Neural cell (in vitro differentiated cells): Measurements from ENCODE around the gene HOMER2. TPM values are rescaled to one million over a fixed set of nuclear protein-coding genes. Genes with fewer than 3 reads are reported as not detected.

Source experiments
- H2AFZ ChIP-seq: fragments of 200-600, 300-800 bp; sonication (generic), shearing (Covaris generic); 2 replicates; pipeline ENCODE4 v1.6.0; 2014; ENCODE audit warnings: low read depth, mild to moderate bottlenecking, antibody characterized with exemption, low read length, moderate library complexity
- H3F3A ChIP-seq: fragments of 200-600 bp; shearing (Covaris generic); 2 replicates; pipeline ENCODE4 v1.6.1; 2016; ENCODE audit warnings: mild to moderate bottlenecking, moderate library complexity, mixed read lengths, antibody characterized with exemption, low read length; ENCODE audit not compliant: insufficient read depth, poor library complexity, severe bottlenecking
- H3K27ac ChIP-seq: fragments of 200-600, 300-800 bp; sonication (generic), shearing (Covaris generic); 2 replicates; pipeline ENCODE4 v1.5.1; 2014; ENCODE audit warnings: mild to moderate bottlenecking, low read length, moderate library complexity
- H3K27me3 ChIP-seq: fragments of 300-800, 200-600 bp; sonication (generic), shearing (Covaris generic); 2 replicates; pipeline ENCODE4 v1.6.0; 2014; ENCODE audit warnings: mild to moderate bottlenecking, low read depth, low read length, moderate library complexity; ENCODE audit not compliant: insufficient read depth
- H3K36me3 ChIP-seq: fragments of 300-800, 200-600 bp; sonication (generic), shearing (Covaris generic); 2 replicates; pipeline ENCODE4 v1.5.1; 2014; ENCODE audit warnings: mild to moderate bottlenecking, antibody characterized with exemption, low read length, moderate library complexity; ENCODE audit not compliant: insufficient read depth
- H3K4me2 ChIP-seq: fragments of 300-800, 200-600 bp; sonication (generic), shearing (Covaris generic); 2 replicates; pipeline ENCODE4 v1.6.0; 2014; ENCODE audit warnings: mild to moderate bottlenecking, low read length
- H3K4me3 ChIP-seq: fragments of 300-800, 200-600 bp; sonication (generic), shearing (Covaris generic); 2 replicates; pipeline ENCODE4 v1.5.1; 2014; ENCODE audit warnings: mild to moderate bottlenecking, low read length, moderate library complexity
- H3K79me2 ChIP-seq: fragments of 200-600 bp; shearing (Covaris generic); replicated peaks from 2 replicates; pipeline ENCODE4 v1.6.0; 2014; ENCODE audit warnings: mild to moderate bottlenecking, low read length, moderate library complexity; ENCODE audit not compliant: insufficient read depth
- H3K9ac ChIP-seq: fragments of 300-800, 200-600 bp; sonication (generic), shearing (Covaris generic); 2 replicates; pipeline ENCODE4 v1.6.1; 2016; ENCODE audit warnings: mild to moderate bottlenecking, low read length, mixed read lengths
- H3K9me2 ChIP-seq: fragments of 200-600 bp; shearing (Covaris generic); 2 replicates; pipeline ENCODE4 v1.6.1; 2016; ENCODE audit warnings: mild to moderate bottlenecking, low read length, mixed read lengths; ENCODE audit not compliant: insufficient read depth
- H3K9me3 ChIP-seq: fragments of 200-600, 300-800 bp; sonication (generic), shearing (Covaris generic); 2 replicates; pipeline ENCODE4 v1.6.1; 2016; ENCODE audit warnings: mild to moderate bottlenecking, mixed run types, low read length, moderate library complexity, mixed read lengths
- H4K20me1 ChIP-seq: fragments of 200-600 bp; shearing (Covaris generic); 2 replicates; pipeline ENCODE4 v1.6.1; 2016; ENCODE audit warnings: mild to moderate bottlenecking, mixed run types; ENCODE audit not compliant: insufficient read depth
- CTCF ChIP-seq: fragments of 450-650 bp; IDR thresholded peaks from 2 replicates; pipeline ENCODE4 v1.5.1; 2014; ENCODE audit warnings: antibody characterized with exemption, mild to moderate bottlenecking, moderate library complexity; ENCODE audit not compliant: poor library complexity, severe bottlenecking
- EP300 ChIP-seq: fragments of 450-650 bp; conservative IDR thresholded peaks from 2 replicates; pipeline ENCODE4 v1.6.1; 2014; ENCODE audit warnings: antibody characterized with exemption, mild to moderate bottlenecking, moderate library complexity; ENCODE audit not compliant: poor library complexity, severe bottlenecking
- EZH2 ChIP-seq: fragments of 200-600, 300-800 bp; shearing (Covaris generic), sonication (generic); IDR thresholded peaks from 2 replicates; pipeline ENCODE4 v1.6.1; 2014; ENCODE audit warnings: antibody characterized with exemption, low read length, borderline replicate concordance, mild to moderate bottlenecking; ENCODE audit not compliant: insufficient read depth, poor library complexity, severe bottlenecking
- MXI1 ChIP-seq: fragments of 450-650 bp; conservative IDR thresholded peaks from 2 replicates; pipeline ENCODE4 v1.6.1; 2014; ENCODE audit warnings: antibody characterized with exemption, mild to moderate bottlenecking; ENCODE audit not compliant: poor library complexity, severe bottlenecking
- POLR2AphosphoS5 ChIP-seq: IDR thresholded peaks from 2 replicates; pipeline ENCODE4 v1.6.1; 2012
- RAD21 ChIP-seq: fragments of 450-650 bp; conservative IDR thresholded peaks from 2 replicates; pipeline ENCODE4 v1.6.1; 2014; ENCODE audit warnings: antibody characterized with exemption, mild to moderate bottlenecking, moderate library complexity
- SMC3 ChIP-seq: fragments of 450-650 bp; conservative IDR thresholded peaks from 2 replicates; pipeline ENCODE4 v1.6.1; 2014; ENCODE audit warnings: antibody characterized with exemption, mild to moderate bottlenecking, moderate library complexity; ENCODE audit not compliant: poor library complexity
- TAF1 ChIP-seq: IDR thresholded peaks from 2 replicates; pipeline ENCODE4 v1.6.1; 2012; ENCODE audit warnings: low read depth
- polyA plus RNA-seq: library from polyadenylated mRNA; depleted of rRNA; stranded (reverse); fragments of >200 nt; gene quantifications from 2 replicates; pipeline ENCODE4 v1.2.3, GENCODE V29; 2014
- TF ChIP-seq, protein P1 (sequence below): IDR thresholded peaks from 2 replicates; pipeline ENCODE4 v1.6.1; 2012; ENCODE audit warnings: borderline replicate concordance

The HOMER2 gene
- polyA plus RNA-seq, 1 donor from 2014 or later = 21.7 TPM

GRCh38 chr15:82851306-82851850, 101.1 kb downstream of the HOMER2 start:
- Histone ChIP-seq H3K79me2 (no peaks in the 10 kb centered on the region), H3K9ac (no peak overlapping the region), H3K27me3 (no peaks in the 10 kb centered on the region), H3K9me3 (no peaks in the 10 kb centered on the region), H3K4me2 (no peak overlapping the region), H2AFZ (no peak overlapping the region), H3K36me3 (no peaks in the 10 kb centered on the region), H3K4me3 (no peak overlapping the region), H4K20me1 (no peaks in the 10 kb centered on the region), H3K9me2 (no peaks in the 10 kb centered on the region), H3K27ac (no peak overlapping the region), H3F3A (no peaks in the 10 kb centered on the region)
- no peak for TF ChIP-seq MXI1
- TF ChIP-seq CTCF = no peak
- TF ChIP-seq TAF1 = no peak
- TF ChIP-seq, protein P1, sequence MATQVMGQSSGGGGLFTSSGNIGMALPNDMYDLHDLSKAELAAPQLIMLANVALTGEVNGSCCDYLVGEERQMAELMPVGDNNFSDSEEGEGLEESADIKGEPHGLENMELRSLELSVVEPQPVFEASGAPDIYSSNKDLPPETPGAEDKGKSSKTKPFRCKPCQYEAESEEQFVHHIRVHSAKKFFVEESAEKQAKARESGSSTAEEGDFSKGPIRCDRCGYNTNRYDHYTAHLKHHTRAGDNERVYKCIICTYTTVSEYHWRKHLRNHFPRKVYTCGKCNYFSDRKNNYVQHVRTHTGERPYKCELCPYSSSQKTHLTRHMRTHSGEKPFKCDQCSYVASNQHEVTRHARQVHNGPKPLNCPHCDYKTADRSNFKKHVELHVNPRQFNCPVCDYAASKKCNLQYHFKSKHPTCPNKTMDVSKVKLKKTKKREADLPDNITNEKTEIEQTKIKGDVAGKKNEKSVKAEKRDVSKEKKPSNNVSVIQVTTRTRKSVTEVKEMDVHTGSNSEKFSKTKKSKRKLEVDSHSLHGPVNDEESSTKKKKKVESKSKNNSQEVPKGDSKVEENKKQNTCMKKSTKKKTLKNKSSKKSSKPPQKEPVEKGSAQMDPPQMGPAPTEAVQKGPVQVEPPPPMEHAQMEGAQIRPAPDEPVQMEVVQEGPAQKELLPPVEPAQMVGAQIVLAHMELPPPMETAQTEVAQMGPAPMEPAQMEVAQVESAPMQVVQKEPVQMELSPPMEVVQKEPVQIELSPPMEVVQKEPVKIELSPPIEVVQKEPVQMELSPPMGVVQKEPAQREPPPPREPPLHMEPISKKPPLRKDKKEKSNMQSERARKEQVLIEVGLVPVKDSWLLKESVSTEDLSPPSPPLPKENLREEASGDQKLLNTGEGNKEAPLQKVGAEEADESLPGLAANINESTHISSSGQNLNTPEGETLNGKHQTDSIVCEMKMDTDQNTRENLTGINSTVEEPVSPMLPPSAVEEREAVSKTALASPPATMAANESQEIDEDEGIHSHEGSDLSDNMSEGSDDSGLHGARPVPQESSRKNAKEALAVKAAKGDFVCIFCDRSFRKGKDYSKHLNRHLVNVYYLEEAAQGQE = no peak
- no peak for TF ChIP-seq SMC3
- TF ChIP-seq POLR2AphosphoS5 = no peak
- TF ChIP-seq EZH2 = no peak
- no peak for TF ChIP-seq RAD21
- TF ChIP-seq EP300 = no peak

DNA sequence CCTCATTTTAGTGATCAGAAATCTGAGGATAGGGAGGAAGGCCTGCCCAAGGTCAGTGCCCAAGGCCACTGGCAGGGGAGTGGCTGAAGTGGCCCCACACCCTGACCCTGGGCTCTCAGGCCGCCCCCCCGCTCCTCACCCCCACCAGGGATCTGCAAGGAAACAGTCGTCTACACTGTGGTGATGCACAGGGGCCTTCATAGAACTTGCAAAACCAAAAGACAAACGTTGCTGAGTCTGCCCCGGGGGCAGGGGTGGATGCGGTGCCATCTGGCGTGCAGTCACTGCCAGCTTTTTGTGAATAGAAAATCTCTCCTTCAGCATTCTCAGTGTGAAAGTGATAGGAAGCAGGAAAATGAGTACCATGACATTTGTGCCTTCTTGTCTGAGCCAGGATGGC, 101.8 kb downstream of the HOMER2 start:
- no peaks in the 10 kb centered on the region for H3K79me2 ChIP-seq
- no peaks in the 10 kb centered on the region for H3K9me2 ChIP-seq
- TF ChIP-seq, protein P1 = no peak
- TF ChIP-seq CTCF = no peak
- no peak for TF ChIP-seq EP300
- no peak for TF ChIP-seq RAD21
- no peak for TF ChIP-seq POLR2AphosphoS5
- no peaks in the 10 kb centered on the region for H3K27me3 ChIP-seq
- H3K4me3 ChIP-seq = no peak overlapping the region
- no peak overlapping the region for H3K4me2 ChIP-seq
- no peaks in the 10 kb centered on the region for H3F3A ChIP-seq
- H3K9me3 ChIP-seq = no peaks in the 10 kb centered on the region
- no peaks in the 10 kb centered on the region for H4K20me1 ChIP-seq
- H2AFZ ChIP-seq = no peak overlapping the region
- H3K36me3 ChIP-seq = no peaks in the 10 kb centered on the region
- no peak overlapping the region for H3K27ac ChIP-seq
- no peak overlapping the region for H3K9ac ChIP-seq
